ENCODE results near the gene QSOX2. TPM values are rescaled to one million over a fixed set of nuclear protein-coding genes. Genes with fewer than 3 reads are reported as not detected.

QSOX2 gene
- total and polyA plus RNA-seq, 2 experiments from 2014 or later, result 9.2 to 29.2 TPM

DNA sequence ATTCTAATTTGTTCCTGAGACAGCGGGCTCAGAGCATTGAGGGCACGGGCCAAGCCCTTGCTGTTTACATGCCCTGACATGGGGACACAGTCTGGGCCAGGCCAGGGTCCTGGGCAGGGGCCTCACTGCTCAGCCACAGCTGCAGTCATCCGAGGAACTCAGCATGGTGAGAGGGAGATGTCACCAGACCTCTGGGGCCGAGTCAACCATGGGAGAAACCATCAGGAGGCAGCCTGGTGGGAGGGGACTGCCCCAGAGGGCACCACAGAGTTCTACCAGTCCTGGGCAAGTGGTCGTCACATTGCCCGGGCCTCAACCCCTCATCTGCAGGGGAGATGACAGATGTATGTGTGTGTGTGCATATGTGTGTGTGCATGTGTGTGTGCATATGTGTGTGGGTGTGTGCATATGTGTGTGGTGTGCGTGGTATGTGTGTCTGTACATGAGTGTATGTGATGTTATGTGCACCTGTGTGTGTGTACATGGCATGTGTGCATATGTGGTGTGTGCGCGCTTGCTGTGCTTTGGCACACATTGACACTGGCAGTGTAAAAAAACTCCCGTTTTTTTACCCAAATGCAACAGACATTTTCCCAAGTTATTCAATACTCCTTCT, 84.5 kb downstream of the QSOX2 start:
- Histone ChIP-seq H3K4me2 (no peak overlapping the region), H3F3A (replicated peaks; ENCODE audit: low read depth) (no peaks in the 10 kb centered on the region), H3K9me2 (ENCODE audit: insufficient read depth) (no peaks in the 10 kb centered on the region), H3K79me2 (replicated peaks; ENCODE audit: insufficient read depth) (no peaks in the 10 kb centered on the region), H3K36me3 (ENCODE audit: insufficient read depth) (no peaks in the 10 kb centered on the region), H2AFZ (no peak overlapping the region), H3K4me3 (no peak overlapping the region), H4K20me1 (replicated peaks; ENCODE audit: insufficient read depth) (no peaks in the 10 kb centered on the region), H3K27ac (ENCODE audit: low read depth) (no peak overlapping the region), H3K27me3 (ENCODE audit: insufficient read depth) (no peaks in the 10 kb centered on the region), H3K4me1 (ENCODE audit: insufficient read depth) (no peaks in the 10 kb centered on the region; the same call in 1 of the 2 replicates)
- Mint-ChIP-seq H3K27me3 (ENCODE audit: insufficient read depth, low read depth, poor library complexity) (peaks cover 2% of the 10 kb centered on the region), H3K4me3 (no peak overlapping the region), H3K4me1 (peaks cover 6% of the 10 kb centered on the region; the same call in 1 of the 3 replicates), H3K9me3 (peaks cover 13% of the 10 kb centered on the region), H3K36me3 (ENCODE audit: low read depth) (peaks cover 2% of the 10 kb centered on the region; the same call in 1 of the 3 replicates), H3K27ac (no peak overlapping the region)
- ATAC-seq, result no peak
- no peak for DNase-seq (ENCODE audit: low spot score)
- TF ChIP-seq JUNB (IDR thresholded peaks at IDR 0.05; ENCODE audit: unreplicated experiment) (no peak), ZNF114 (CRISPR knock-in tag; IDR thresholded peaks at IDR 0.05) (no peak), EZH2phosphoT487 (IDR thresholded peaks at IDR 0.05; ENCODE audit: unreplicated experiment) (no peak), NANOG (IDR thresholded peaks at IDR 0.05; ENCODE audit: borderline replicate concordance) (no peak)
- TF ChIP-seq, protein P1, sequence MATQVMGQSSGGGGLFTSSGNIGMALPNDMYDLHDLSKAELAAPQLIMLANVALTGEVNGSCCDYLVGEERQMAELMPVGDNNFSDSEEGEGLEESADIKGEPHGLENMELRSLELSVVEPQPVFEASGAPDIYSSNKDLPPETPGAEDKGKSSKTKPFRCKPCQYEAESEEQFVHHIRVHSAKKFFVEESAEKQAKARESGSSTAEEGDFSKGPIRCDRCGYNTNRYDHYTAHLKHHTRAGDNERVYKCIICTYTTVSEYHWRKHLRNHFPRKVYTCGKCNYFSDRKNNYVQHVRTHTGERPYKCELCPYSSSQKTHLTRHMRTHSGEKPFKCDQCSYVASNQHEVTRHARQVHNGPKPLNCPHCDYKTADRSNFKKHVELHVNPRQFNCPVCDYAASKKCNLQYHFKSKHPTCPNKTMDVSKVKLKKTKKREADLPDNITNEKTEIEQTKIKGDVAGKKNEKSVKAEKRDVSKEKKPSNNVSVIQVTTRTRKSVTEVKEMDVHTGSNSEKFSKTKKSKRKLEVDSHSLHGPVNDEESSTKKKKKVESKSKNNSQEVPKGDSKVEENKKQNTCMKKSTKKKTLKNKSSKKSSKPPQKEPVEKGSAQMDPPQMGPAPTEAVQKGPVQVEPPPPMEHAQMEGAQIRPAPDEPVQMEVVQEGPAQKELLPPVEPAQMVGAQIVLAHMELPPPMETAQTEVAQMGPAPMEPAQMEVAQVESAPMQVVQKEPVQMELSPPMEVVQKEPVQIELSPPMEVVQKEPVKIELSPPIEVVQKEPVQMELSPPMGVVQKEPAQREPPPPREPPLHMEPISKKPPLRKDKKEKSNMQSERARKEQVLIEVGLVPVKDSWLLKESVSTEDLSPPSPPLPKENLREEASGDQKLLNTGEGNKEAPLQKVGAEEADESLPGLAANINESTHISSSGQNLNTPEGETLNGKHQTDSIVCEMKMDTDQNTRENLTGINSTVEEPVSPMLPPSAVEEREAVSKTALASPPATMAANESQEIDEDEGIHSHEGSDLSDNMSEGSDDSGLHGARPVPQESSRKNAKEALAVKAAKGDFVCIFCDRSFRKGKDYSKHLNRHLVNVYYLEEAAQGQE (IDR thresholded peaks at IDR 0.05; ENCODE audit: unreplicated experiment), result no peak

- no peaks in the 10 kb centered on the region for H4K20me1 ChIP-seq (replicated peaks; ENCODE audit: insufficient read depth)
- H3K27ac Mint-ChIP-seq, result no peak overlapping the region
- ATAC-seq (peak; percentile 78), DNase-seq (ENCODE audit: low spot score) (no peak)
- no peak overlapping the region for H2AFZ ChIP-seq
- no peaks in the 10 kb centered on the region for H3K27me3 ChIP-seq (ENCODE audit: insufficient read depth)
- no peaks in the 10 kb centered on the region for H3K9me2 ChIP-seq (ENCODE audit: insufficient read depth)
- H3K27ac ChIP-seq (ENCODE audit: low read depth), result no peak overlapping the region
- no peak overlapping the region for H3K4me3 ChIP-seq
- no peaks in the 10 kb centered on the region for H3K36me3 ChIP-seq (ENCODE audit: insufficient read depth)
- no peak overlapping the region for H3K4me3 Mint-ChIP-seq
- TF ChIP-seq, protein P1 (IDR thresholded peaks at IDR 0.05; ENCODE audit: unreplicated experiment), result no peak
- TF ChIP-seq EZH2phosphoT487 (IDR thresholded peaks at IDR 0.05; ENCODE audit: unreplicated experiment), result no peak
- H3K9me3 Mint-ChIP-seq, result peaks cover 14% of the 10 kb centered on the region
- H3K4me1 ChIP-seq (ENCODE audit: insufficient read depth), result no peaks in the 10 kb centered on the region; the same call in 1 of the 2 replicates
- no peak overlapping the region for H3K4me2 ChIP-seq
- H3F3A ChIP-seq (replicated peaks; ENCODE audit: low read depth), result no peaks in the 10 kb centered on the region
- H3K79me2 ChIP-seq (replicated peaks; ENCODE audit: insufficient read depth), result no peaks in the 10 kb centered on the region
- peaks cover 9% of the 10 kb centered on the region; the same call in 2 of the 3 replicates for H3K4me1 Mint-ChIP-seq
- peaks cover 2% of the 10 kb centered on the region for H3K27me3 Mint-ChIP-seq (ENCODE audit: insufficient read depth, low read depth, poor library complexity)
- peaks cover 2% of the 10 kb centered on the region; the same call in 1 of the 3 replicates for H3K36me3 Mint-ChIP-seq (ENCODE audit: low read depth)
These were observed 85.2 kb downstream of the QSOX2 start for GRCh38 chr9:136160381-136160841.
